ENCODE measurements around the gene KIF9.

GRCh38 chr3:47194994-47195393 lies 87.6 kb downstream of the KIF9 start:
- TF ChIP-seq EP300 (IDR thresholded peaks at IDR 0.05) (no peak), POLR2A (IDR thresholded peaks at IDR 0.05) (no peak)
